ENCODE measurements around the gene MPZL2.

GRCh38 chr11:118213781-118214180 is 50.3 kb downstream of the MPZL2 start:
- TF ChIP-seq POLR2AphosphoS5 (IDR thresholded peaks at IDR 0.05; ENCODE audit: low read depth, low read length) (no peak), SIN3A (IDR thresholded peaks at IDR 0.05; ENCODE audit: borderline replicate concordance, insufficient read depth, low read length) (no peak), TAF1 (IDR thresholded peaks at IDR 0.05; ENCODE audit: borderline replicate concordance, insufficient read depth, low read length) (no peak), REST (IDR thresholded peaks at IDR 0.05; ENCODE audit: insufficient read depth in 1 of 2, low read depth in 2 of 2, low read length in 2 of 2) (no peak)
